ENCODE results near the gene ZNF143.

DNA sequence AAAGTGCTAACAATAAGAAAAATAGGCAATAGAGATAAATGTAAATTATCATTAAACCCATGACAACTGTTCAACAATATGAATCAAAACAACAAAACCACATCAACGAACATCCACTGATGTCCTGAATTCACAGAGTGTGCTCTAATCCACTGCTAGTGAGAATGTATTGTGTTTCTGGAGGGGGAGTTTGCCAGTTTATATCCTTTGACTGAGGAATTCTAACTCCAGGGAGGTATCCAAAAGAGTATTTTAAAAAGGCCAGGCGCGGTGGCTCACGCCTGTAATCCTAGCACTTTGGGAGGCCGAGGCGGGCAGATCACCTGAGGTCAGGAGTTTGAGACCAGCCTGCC, 110.9 kb downstream of the ZNF143 start:
- TF ChIP-seq, protein P1, sequence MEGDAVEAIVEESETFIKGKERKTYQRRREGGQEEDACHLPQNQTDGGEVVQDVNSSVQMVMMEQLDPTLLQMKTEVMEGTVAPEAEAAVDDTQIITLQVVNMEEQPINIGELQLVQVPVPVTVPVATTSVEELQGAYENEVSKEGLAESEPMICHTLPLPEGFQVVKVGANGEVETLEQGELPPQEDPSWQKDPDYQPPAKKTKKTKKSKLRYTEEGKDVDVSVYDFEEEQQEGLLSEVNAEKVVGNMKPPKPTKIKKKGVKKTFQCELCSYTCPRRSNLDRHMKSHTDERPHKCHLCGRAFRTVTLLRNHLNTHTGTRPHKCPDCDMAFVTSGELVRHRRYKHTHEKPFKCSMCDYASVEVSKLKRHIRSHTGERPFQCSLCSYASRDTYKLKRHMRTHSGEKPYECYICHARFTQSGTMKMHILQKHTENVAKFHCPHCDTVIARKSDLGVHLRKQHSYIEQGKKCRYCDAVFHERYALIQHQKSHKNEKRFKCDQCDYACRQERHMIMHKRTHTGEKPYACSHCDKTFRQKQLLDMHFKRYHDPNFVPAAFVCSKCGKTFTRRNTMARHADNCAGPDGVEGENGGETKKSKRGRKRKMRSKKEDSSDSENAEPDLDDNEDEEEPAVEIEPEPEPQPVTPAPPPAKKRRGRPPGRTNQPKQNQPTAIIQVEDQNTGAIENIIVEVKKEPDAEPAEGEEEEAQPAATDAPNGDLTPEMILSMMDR (IDR thresholded peaks at IDR 0.05), result no peak
- no peak for TF ChIP-seq POLR2A (IDR thresholded peaks at IDR 0.05)

Measured in uterus (tissue), 2 donors.